Uterus (tissue), 2 donors: ENCODE results near the gene ZNF407.

ENCODE experiments used
- CTCF ChIP-seq, 4 experiments: fragments of 200-600 bp in 2 of 4; fragments of 450-650 bp in 2 of 4; sonication (generic) in 2 of 4; IDR thresholded peaks; one replicate each; pipeline ENCODE4 v1.5.1; 2016 to 2019; ENCODE audit warnings: antibody characterized with exemption in 4 of 4, mild to moderate bottlenecking in 2 of 4, moderate library complexity in 1 of 4
- POLR2A ChIP-seq, 2 donors: fragments of 450-650 bp; IDR thresholded peaks; one replicate each; pipeline ENCODE4 v1.6.1; 2016; ENCODE audit warnings: antibody characterized with exemption in 2 of 2, mild to moderate bottlenecking in 1 of 2, moderate library complexity in 1 of 2

- TF ChIP-seq CTCF (IDR thresholded peaks at IDR 0.05) (no peak), POLR2A (IDR thresholded peaks at IDR 0.05) (no peak)
These were observed 19.8 kb downstream of the ZNF407 start for GRCh38 chr18:74617486-74617885.
